ENCODE results near the gene BMP5. TPM values are rescaled to one million over a fixed set of nuclear protein-coding genes. Genes with fewer than 3 reads are reported as not detected.

The BMP5 gene
- total and polyA plus RNA-seq, 4 donors = 0.42 to 0.92 (median 0.65) TPM

DNA sequence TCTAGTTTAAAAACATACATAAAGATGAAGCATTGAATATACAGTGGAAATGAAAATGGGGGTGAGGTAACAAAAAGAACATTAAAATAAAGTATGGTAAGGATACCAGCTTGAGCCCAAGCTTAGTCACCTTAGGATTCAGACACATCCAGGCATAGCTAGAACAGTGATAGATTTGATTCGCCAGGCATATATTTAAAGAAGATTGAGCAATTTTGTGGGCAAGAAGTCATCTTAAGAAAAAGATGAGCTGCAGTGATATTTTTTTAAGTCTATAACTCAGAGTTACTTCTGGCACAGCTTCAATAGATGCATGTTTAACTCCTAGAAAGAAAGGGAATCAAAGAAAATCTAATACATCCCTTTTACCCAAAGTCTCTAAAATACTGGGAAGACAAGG lies 97.9 kb downstream of the BMP5 start:
- TF ChIP-seq SP1 (IDR thresholded peaks at IDR 0.05) = no peak
- TF ChIP-seq FOXA1 (IDR thresholded peaks at IDR 0.05) = no peak
- TF ChIP-seq, protein P1, sequence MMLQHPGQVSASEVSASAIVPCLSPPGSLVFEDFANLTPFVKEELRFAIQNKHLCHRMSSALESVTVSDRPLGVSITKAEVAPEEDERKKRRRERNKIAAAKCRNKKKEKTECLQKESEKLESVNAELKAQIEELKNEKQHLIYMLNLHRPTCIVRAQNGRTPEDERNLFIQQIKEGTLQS (IDR thresholded peaks at IDR 0.05) = no peak
- TF ChIP-seq, protein P2, sequence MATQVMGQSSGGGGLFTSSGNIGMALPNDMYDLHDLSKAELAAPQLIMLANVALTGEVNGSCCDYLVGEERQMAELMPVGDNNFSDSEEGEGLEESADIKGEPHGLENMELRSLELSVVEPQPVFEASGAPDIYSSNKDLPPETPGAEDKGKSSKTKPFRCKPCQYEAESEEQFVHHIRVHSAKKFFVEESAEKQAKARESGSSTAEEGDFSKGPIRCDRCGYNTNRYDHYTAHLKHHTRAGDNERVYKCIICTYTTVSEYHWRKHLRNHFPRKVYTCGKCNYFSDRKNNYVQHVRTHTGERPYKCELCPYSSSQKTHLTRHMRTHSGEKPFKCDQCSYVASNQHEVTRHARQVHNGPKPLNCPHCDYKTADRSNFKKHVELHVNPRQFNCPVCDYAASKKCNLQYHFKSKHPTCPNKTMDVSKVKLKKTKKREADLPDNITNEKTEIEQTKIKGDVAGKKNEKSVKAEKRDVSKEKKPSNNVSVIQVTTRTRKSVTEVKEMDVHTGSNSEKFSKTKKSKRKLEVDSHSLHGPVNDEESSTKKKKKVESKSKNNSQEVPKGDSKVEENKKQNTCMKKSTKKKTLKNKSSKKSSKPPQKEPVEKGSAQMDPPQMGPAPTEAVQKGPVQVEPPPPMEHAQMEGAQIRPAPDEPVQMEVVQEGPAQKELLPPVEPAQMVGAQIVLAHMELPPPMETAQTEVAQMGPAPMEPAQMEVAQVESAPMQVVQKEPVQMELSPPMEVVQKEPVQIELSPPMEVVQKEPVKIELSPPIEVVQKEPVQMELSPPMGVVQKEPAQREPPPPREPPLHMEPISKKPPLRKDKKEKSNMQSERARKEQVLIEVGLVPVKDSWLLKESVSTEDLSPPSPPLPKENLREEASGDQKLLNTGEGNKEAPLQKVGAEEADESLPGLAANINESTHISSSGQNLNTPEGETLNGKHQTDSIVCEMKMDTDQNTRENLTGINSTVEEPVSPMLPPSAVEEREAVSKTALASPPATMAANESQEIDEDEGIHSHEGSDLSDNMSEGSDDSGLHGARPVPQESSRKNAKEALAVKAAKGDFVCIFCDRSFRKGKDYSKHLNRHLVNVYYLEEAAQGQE (IDR thresholded peaks at IDR 0.05) = no peak
- no peak for TF ChIP-seq GABPA (IDR thresholded peaks at IDR 0.05 in 1 of 2, conservative IDR thresholded peaks at IDR 0.05 in 1 of 2)
- TF ChIP-seq NR2F2 (IDR thresholded peaks at IDR 0.05) = no peak
- TF ChIP-seq, protein P3, sequence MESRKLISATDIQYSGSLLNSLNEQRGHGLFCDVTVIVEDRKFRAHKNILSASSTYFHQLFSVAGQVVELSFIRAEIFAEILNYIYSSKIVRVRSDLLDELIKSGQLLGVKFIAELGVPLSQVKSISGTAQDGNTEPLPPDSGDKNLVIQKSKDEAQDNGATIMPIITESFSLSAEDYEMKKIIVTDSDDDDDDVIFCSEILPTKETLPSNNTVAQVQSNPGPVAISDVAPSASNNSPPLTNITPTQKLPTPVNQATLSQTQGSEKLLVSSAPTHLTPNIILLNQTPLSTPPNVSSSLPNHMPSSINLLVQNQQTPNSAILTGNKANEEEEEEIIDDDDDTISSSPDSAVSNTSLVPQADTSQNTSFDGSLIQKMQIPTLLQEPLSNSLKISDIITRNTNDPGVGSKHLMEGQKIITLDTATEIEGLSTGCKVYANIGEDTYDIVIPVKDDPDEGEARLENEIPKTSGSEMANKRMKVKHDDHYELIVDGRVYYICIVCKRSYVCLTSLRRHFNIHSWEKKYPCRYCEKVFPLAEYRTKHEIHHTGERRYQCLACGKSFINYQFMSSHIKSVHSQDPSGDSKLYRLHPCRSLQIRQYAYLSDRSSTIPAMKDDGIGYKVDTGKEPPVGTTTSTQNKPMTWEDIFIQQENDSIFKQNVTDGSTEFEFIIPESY (IDR thresholded peaks at IDR 0.05) = no peak
- TF ChIP-seq, protein P4, sequence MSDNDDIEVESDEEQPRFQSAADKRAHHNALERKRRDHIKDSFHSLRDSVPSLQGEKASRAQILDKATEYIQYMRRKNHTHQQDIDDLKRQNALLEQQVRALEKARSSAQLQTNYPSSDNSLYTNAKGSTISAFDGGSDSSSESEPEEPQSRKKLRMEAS (IDR thresholded peaks at IDR 0.05) = no peak
- no peak for TF ChIP-seq RAD21 (IDR thresholded peaks at IDR 0.05)
- no peak for TF ChIP-seq RXRA (IDR thresholded peaks at IDR 0.05)
- no peak for TF ChIP-seq TAF1 (conservative IDR thresholded peaks at IDR 0.05)
- TF ChIP-seq YY1 (IDR thresholded peaks at IDR 0.05) = no peak
- no peak for TF ChIP-seq HNF4A (conservative IDR thresholded peaks at IDR 0.05)
- no peak for TF ChIP-seq EGR1 (IDR thresholded peaks at IDR 0.05; ENCODE audit: low read depth in 2 of 2)
- H3K4me1 ChIP-seq (ENCODE audit: control insufficient read depth in 4 of 4, insufficient read depth in 4 of 4, low read length in 3 of 4) = no peaks in the 10 kb centered on the region
- WGBS = 74% methylated on average over 1 of the region's 1 CpG
- H3K27me3 ChIP-seq (ENCODE audit: control insufficient read depth in 4 of 4, insufficient read depth in 4 of 4, low read length in 3 of 4) = no peaks in the 10 kb centered on the region
- no peaks in the 10 kb centered on the region for H3K9me3 ChIP-seq (ENCODE audit: control insufficient read depth in 4 of 4, low read length in 3 of 4)
- DNase-seq (ENCODE audit: low spot score) = no peak
- no peak overlapping the region for H3K27ac ChIP-seq (ENCODE audit: low read depth in 1 of 2, low read length in 2 of 2)
- no peak overlapping the region for H3K9ac ChIP-seq (ENCODE audit: low read depth in 1 of 2, low read length in 2 of 2)
- no peaks in the 10 kb centered on the region for H3K36me3 ChIP-seq (ENCODE audit: control insufficient read depth in 4 of 4, insufficient read depth in 3 of 4, low read depth in 1 of 4, low read length in 3 of 4)
- no peak overlapping the region for H3K4me3 ChIP-seq (ENCODE audit: low read depth in 1 of 3, low read length in 3 of 3)

DNA sequence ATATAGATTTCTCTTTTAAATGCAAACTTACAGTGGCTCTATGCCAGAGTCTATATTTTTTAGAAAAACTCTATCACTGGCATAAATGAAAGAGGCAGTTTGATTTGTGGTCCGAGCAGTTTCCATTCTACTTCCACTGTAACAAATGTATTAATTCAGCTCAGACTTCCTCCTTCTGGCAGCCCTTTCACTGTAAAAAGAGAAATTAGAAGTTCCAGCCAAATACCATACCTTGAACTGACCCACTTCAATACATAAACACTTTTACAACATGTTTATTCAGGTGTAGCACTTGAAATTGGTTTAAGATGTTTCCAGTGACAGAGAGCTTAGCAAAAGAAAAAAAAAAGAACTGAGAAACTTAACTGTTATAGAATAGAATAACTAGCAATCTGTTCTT lies 99.3 kb downstream of the BMP5 start:
- no peak overlapping the region for H3K9ac ChIP-seq (ENCODE audit: low read depth in 1 of 2, low read length in 2 of 2)
- 72% methylated on average over 1 of the region's 1 CpG for WGBS
- H3K36me3 ChIP-seq (ENCODE audit: control insufficient read depth in 4 of 4, insufficient read depth in 3 of 4, low read depth in 1 of 4, low read length in 3 of 4) = no peaks in the 10 kb centered on the region
- H3K4me3 ChIP-seq (ENCODE audit: low read depth in 1 of 3, low read length in 3 of 3) = no peak overlapping the region
- H3K27ac ChIP-seq (ENCODE audit: low read depth in 1 of 2, low read length in 2 of 2) = no peak overlapping the region
- DNase-seq (ENCODE audit: low spot score) = no peak
- H3K4me1 ChIP-seq (ENCODE audit: control insufficient read depth in 4 of 4, insufficient read depth in 4 of 4, low read length in 3 of 4) = no peaks in the 10 kb centered on the region
- H3K9me3 ChIP-seq (ENCODE audit: control insufficient read depth in 4 of 4, low read length in 3 of 4) = no peaks in the 10 kb centered on the region
- H3K27me3 ChIP-seq (ENCODE audit: control insufficient read depth in 4 of 4, insufficient read depth in 4 of 4, low read length in 3 of 4) = no peaks in the 10 kb centered on the region
- no peak for TF ChIP-seq GABPA (IDR thresholded peaks at IDR 0.05 in 1 of 2, conservative IDR thresholded peaks at IDR 0.05 in 1 of 2)
- TF ChIP-seq, protein P4 (IDR thresholded peaks at IDR 0.05) = no peak
- TF ChIP-seq, protein P3 (IDR thresholded peaks at IDR 0.05) = no peak
- TF ChIP-seq, protein P2 (IDR thresholded peaks at IDR 0.05) = no peak
- TF ChIP-seq, protein P5, sequence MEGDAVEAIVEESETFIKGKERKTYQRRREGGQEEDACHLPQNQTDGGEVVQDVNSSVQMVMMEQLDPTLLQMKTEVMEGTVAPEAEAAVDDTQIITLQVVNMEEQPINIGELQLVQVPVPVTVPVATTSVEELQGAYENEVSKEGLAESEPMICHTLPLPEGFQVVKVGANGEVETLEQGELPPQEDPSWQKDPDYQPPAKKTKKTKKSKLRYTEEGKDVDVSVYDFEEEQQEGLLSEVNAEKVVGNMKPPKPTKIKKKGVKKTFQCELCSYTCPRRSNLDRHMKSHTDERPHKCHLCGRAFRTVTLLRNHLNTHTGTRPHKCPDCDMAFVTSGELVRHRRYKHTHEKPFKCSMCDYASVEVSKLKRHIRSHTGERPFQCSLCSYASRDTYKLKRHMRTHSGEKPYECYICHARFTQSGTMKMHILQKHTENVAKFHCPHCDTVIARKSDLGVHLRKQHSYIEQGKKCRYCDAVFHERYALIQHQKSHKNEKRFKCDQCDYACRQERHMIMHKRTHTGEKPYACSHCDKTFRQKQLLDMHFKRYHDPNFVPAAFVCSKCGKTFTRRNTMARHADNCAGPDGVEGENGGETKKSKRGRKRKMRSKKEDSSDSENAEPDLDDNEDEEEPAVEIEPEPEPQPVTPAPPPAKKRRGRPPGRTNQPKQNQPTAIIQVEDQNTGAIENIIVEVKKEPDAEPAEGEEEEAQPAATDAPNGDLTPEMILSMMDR (IDR thresholded peaks at IDR 0.05; ENCODE audit: low read depth, low read length, missing input control) = no peak
- no peak for TF ChIP-seq RXRA (IDR thresholded peaks at IDR 0.05)
- no peak for TF ChIP-seq YY1 (IDR thresholded peaks at IDR 0.05)
- no peak for TF ChIP-seq SP1 (IDR thresholded peaks at IDR 0.05)
- TF ChIP-seq HNF4G (IDR thresholded peaks at IDR 0.05) = no peak
- TF ChIP-seq NR2F2 (IDR thresholded peaks at IDR 0.05) = no peak
- no peak for TF ChIP-seq FOXA2 (IDR thresholded peaks at IDR 0.05)
- TF ChIP-seq JUND (IDR thresholded peaks at IDR 0.05) = no peak
- TF ChIP-seq RAD21 (IDR thresholded peaks at IDR 0.05) = no peak

Measured in liver (tissue), 9 donors.